Mucosa of descending colon (tissue), 3 donors: ENCODE results near the gene IQGAP2. TPM values are rescaled to one million over a fixed set of nuclear protein-coding genes. Genes with fewer than 3 reads are reported as not detected.

ENCODE experiments used
- ATAC-seq: fragments of 200-7000 bp; cut with Tn5 transposase; one replicate; pipeline ENCODE4 v1.9.1; 2020; ENCODE audit warnings: mild to moderate bottlenecking, moderate library complexity
- DNase-seq, 3 donors: peaks; one replicate each; pipeline ENCODE4 v3.0.0-alpha.2; 2020
- H3K36me3 ChIP-seq: fragments of 200-600 bp; one replicate; pipeline ENCODE4 v1.8.0; 2021; ENCODE audit warnings: low read depth, mild to moderate bottlenecking
- H3K4me1 ChIP-seq: fragments of 200-600 bp; one replicate; pipeline ENCODE4 v1.8.0; 2021; ENCODE audit warnings: low read depth, mild to moderate bottlenecking
- H3K4me3 ChIP-seq: fragments of 200-600 bp; one replicate; pipeline ENCODE4 v1.8.0; 2021; ENCODE audit warnings: mild to moderate bottlenecking
- H3K9me3 ChIP-seq: fragments of 200-600 bp; one replicate; pipeline ENCODE4 v1.8.0; 2021; ENCODE audit warnings: mild to moderate bottlenecking
- intact Hi-C, 2 donors: fragments of 100-400 bp; cut with DNase I in 1 of 2; cut with micrococcal nuclease in 1 of 2; formaldehyde crosslinking; loops; one replicate each; pipeline versions ENCODE4 v1.11.0 to v1.11.1; 2022; cut with DNase I, micrococcal nuclease
- total RNA-seq, 3 donors: library from RNA; stranded (reverse); fragmentation: NEBNext Ultra II Directional in 2 of 3; extraction: Animal tissue kit (Norgen Biotek cat#: 25700) in 2 of 3; gene quantifications; one replicate each; pipeline versions ENCODE4 v1.2.1 to v1.2.4, GENCODE V29; 2021 to 2023
- TF ChIP-seq, protein P1 (sequence below): fragments of 200-600 bp; IDR thresholded peaks from one replicate; pipeline ENCODE4 v1.8.0; 2022; ENCODE audit warnings: antibody characterized with exemption, mild to moderate bottlenecking
- donor health status: DM: no; HTN: no; CAD: no; lungs with moderate emphysema.
- donor health status: DM: no; HTN: no; CAD: no.
- donor health status: DM: no; HTN: yes; CAD: no.

The IQGAP2 gene
- total RNA-seq, 3 donors from 2014 or later: 59.7 to 159 (median 84.8) TPM

DNA sequence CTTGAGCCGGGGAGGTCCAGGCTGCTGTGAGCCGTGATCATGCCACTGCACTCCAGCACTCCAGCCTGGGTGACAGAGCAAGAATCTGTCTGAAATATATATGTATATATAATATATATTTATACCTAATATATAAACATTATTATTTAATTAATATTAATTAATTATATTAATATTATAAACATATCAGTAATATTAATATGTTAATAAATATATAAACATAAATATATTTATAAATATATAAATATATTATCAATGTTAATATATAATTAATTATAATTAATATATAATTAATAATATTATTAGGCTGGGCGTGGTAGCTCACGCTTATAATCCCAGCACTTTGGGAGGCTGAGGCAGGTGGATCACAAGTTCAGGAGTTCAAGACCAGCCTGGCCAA is 354.0 kb downstream of the IQGAP2 start:
- H3K36me3 ChIP-seq: no peaks in the 10 kb centered on the region

More for the DNA sequence above, 354.0 kb downstream of the IQGAP2 start:
- ATAC-seq: no peak
- TF ChIP-seq, protein P1, sequence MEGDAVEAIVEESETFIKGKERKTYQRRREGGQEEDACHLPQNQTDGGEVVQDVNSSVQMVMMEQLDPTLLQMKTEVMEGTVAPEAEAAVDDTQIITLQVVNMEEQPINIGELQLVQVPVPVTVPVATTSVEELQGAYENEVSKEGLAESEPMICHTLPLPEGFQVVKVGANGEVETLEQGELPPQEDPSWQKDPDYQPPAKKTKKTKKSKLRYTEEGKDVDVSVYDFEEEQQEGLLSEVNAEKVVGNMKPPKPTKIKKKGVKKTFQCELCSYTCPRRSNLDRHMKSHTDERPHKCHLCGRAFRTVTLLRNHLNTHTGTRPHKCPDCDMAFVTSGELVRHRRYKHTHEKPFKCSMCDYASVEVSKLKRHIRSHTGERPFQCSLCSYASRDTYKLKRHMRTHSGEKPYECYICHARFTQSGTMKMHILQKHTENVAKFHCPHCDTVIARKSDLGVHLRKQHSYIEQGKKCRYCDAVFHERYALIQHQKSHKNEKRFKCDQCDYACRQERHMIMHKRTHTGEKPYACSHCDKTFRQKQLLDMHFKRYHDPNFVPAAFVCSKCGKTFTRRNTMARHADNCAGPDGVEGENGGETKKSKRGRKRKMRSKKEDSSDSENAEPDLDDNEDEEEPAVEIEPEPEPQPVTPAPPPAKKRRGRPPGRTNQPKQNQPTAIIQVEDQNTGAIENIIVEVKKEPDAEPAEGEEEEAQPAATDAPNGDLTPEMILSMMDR: no peak
- intact Hi-C loops: no loop called here
- Histone ChIP-seq H3K9me3 (no peaks in the 10 kb centered on the region), H3K4me1 (no peaks in the 10 kb centered on the region), H3K4me3 (no peak overlapping the region)
- DNase-seq: no peak

Other genes starting within 250 kb of the IQGAP2 start
- 1 to 10 TPM in 1 of 3 donors, under 1 TPM in 2; 0.17 to 2.4 (median 0.58) TPM for gene F2RL2, start 220.1 kb downstream of the IQGAP2 start, total RNA-seq